Fibroblast of mammary gland (primary cell): Measurements from ENCODE around the gene CTDSPL.

Source experiments
- DNase-seq: peaks from one replicate; pipeline ENCODE4 v3.0.0-alpha.2; 2010; ENCODE audit warnings: low read depth
- H3K4me3 ChIP-seq: 2 replicates; pipeline ENCODE4 v1.5.1; 2011; ENCODE audit warnings: low read depth, mild to moderate bottlenecking, low read length, moderate library complexity; ENCODE audit not compliant: control insufficient read depth
- CTCF ChIP-seq: conservative IDR thresholded peaks from 2 replicates; pipeline ENCODE4 v1.5.1; 2011; ENCODE audit warnings: low read depth, low read length, inconsistent platforms; ENCODE audit not compliant: control insufficient read depth, insufficient read depth

CTDSPL gene

GRCh38 chr3:37997342-37997741, 135.7 kb downstream of the CTDSPL start:
- H3K4me3 ChIP-seq: no peak overlapping the region
- no peak for TF ChIP-seq CTCF
- DNase-seq: no peak

- no peak overlapping the region for H3K4me3 ChIP-seq
- TF ChIP-seq CTCF: no peak
- no peak for DNase-seq
These were observed 136.2 kb downstream of the CTDSPL start for GRCh38 chr3:37997791-37998370.

GRCh38 chr3:37999836-38000235, 138.2 kb downstream of the CTDSPL start:
- H3K4me3 ChIP-seq: no peak overlapping the region
- TF ChIP-seq CTCF: no peak
- no peak for DNase-seq

DNA sequence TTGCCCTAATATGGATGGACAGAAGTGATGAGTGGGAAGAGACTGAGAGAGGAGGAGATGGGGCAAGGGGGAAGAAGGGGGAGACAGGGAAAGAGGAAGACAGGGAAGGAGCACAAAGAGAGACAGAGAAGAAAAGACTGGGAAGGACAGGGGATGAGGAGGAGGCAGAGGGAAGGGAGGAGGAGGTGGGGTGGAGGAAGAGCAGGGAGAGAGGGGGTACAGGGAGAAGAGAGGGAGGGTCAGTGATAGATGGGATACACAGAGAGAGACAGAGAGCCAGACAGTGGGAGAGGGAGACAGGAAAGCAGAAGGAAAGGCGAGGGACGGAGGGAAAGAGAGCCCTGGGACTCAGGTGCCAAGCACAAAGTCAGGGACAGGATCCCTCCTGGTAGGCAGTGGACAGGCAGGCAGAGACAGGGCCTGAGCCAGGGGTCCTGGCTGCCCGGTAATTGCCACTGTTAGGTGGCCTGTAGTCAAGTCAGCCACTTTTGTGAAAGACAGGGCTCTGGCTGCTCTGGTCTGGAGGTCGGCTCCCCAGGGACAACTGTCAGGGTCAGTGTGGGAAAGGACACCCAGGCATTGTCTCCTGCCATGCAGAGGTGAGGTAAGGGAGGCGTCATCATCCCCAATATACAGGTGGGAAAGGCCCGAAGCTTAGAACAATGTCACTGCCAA, 138.7 kb downstream of the CTDSPL start:
- DNase-seq: no peak
- H3K4me3 ChIP-seq: no peak overlapping the region
- TF ChIP-seq CTCF: no peak

DNA sequence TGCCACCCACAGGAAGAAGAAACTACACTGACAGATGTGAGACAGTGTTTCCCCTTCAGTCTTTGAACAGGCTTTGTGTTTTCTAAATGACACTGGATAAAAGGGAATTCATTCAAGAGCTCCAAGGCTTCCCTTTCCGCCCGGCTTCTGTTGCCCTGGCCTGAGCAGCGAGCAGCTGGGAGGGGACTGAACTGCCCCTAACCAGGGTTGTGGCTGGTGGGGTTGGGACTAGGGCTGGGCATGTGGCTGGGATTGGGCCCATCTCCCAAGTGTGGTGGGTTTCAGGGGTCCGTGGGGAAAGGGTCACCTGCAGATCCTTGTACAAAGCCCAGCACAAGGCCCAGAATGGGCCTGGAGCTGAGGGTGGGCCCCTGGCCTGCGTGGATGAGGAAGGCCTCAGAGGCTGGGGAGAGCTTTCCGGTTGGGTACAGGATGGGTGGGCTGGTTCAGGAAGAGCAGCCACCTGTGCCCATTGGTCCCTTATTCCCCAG, 139.3 kb downstream of the CTDSPL start:
- no peak for DNase-seq
- no peak overlapping the region for H3K4me3 ChIP-seq
- TF ChIP-seq CTCF: no peak

GRCh38 chr3:38001456-38002081, 139.9 kb downstream of the CTDSPL start:
- TF ChIP-seq CTCF: peak; percentile 2
- H3K4me3 ChIP-seq: no peak overlapping the region
- no peak for DNase-seq
